Activated CD8-positive, alpha-beta memory T cell treated with anti-CD3 and anti-CD28 coated beads for 4 hours (primary cell): Measurements from ENCODE around the gene GPR84.

Experiments used
- DNase-seq, 2 donors: peaks; one replicate each; pipeline ENCODE4 v3.0.0-alpha.2; 2020; ENCODE audit warnings: low read depth in 2 of 2

The GPR84 gene

GRCh38 chr12:54392485-54393206 lies 28.4 kb upstream of the GPR84 start:
- no peak for DNase-seq

- peak; percentile 39 to 44 for DNase-seq
These were observed 26.6 kb upstream of the GPR84 start for GRCh38 chr12:54390668-54391551.

GRCh38 chr12:54390176-54390667 lies 25.9 kb upstream of the GPR84 start:
- no peak for DNase-seq

GRCh38 chr12:54389607-54390175 lies 25.4 kb upstream of the GPR84 start:
- no peak for DNase-seq

- DNase-seq = no peak
These were observed 24.8 kb upstream of the GPR84 start for GRCh38 chr12:54389134-54389508.

GRCh38 chr12:54388237-54389133 lies 24.2 kb upstream of the GPR84 start:
- no peak for DNase-seq

GRCh38 chr12:54387114-54387467 lies 22.8 kb upstream of the GPR84 start:
- no peak for DNase-seq

GRCh38 chr12:54386403-54387113 lies 22.3 kb upstream of the GPR84 start:
- no peak for DNase-seq

GRCh38 chr12:54385251-54385914 lies 21.1 kb upstream of the GPR84 start:
- DNase-seq = no peak

- no peak for DNase-seq
These were observed 20.3 kb upstream of the GPR84 start, which contains the start of gene ZNF385A for GRCh38 chr12:54384591-54385041. ZNF385A (minus strand) TSS chr12:54384733; CDS start chr12:54384514, 219 bp downstream.

GRCh38 chr12:54383041-54383609 lies 18.8 kb upstream of the GPR84 start:
- DNase-seq = no peak

GRCh38 chr12:54381136-54381535 lies 16.9 kb upstream of the GPR84 start:
- DNase-seq = no peak

- peak; percentile 68 to 76 for DNase-seq
These were observed 15.3 kb upstream of the GPR84 start for GRCh38 chr12:54379398-54380201.

GRCh38 chr12:54378796-54379397 lies 14.6 kb upstream of the GPR84 start:
- DNase-seq = no peak

GRCh38 chr12:54377797-54378515 lies 13.7 kb upstream of the GPR84 start:
- DNase-seq = no peak

GRCh38 chr12:54377007-54377406 lies 12.7 kb upstream of the GPR84 start:
- DNase-seq = no peak

- DNase-seq = no peak
These were observed 12.3 kb upstream of the GPR84 start for GRCh38 chr12:54376596-54376995.

GRCh38 chr12:54375259-54375579 lies 10.9 kb upstream of the GPR84 start:
- DNase-seq = no peak
